ENCODE measurements around the gene FOXP1. TPM values are rescaled to one million over a fixed set of nuclear protein-coding genes. Genes with fewer than 3 reads are reported as not detected.
A peak's percentile ranks its signal among the peaks of the same experiment; 100 is the strongest.

The FOXP1 gene
- total RNA-seq, 2 experiments from 2014 or later = 116 to 131 TPM

GRCh38 chr3:71395470-71395869 lies 188.1 kb downstream of the FOXP1 start:
- peaks cover 49% of the 10 kb centered on the region for H3K4me1 Mint-ChIP-seq
- no peak overlapping the region for H3K4me3 Mint-ChIP-seq
- H3K9me3 Mint-ChIP-seq = no peaks in the 10 kb centered on the region
- ChIA-PET POLR2A (no interaction called here), CTCF (interaction anchor here (1.2 kb wide), 1 partner anchor 10 kb away, joined by 3 read pairs; no protein-coding TSS in a partner anchor)
- peaks cover 13% of the 10 kb centered on the region for H3K27me3 Mint-ChIP-seq
- no peak overlapping the region for H3K27ac Mint-ChIP-seq
- DNase-seq = no peak
- H3K36me3 Mint-ChIP-seq (ENCODE audit: low read depth) = peaks cover 3% of the 10 kb centered on the region

GRCh38 chr3:71393745-71394144 lies 189.8 kb downstream of the FOXP1 start:
- H3K9me3 Mint-ChIP-seq = no peaks in the 10 kb centered on the region
- POLR2A ChIA-PET = no interaction called here
- CTCF ChIA-PET = interaction anchor here (0.8 kb wide), 1 partner anchor 415 kb away, joined by 3 read pairs; no protein-coding TSS in a partner anchor

GRCh38 chr3:71393093-71393492 lies 190.4 kb downstream of the FOXP1 start:
- Mint-ChIP-seq H3K27me3 (peaks cover 9% of the 10 kb centered on the region), H3K9me3 (no peaks in the 10 kb centered on the region), H3K27ac (no peak overlapping the region), H3K36me3 (ENCODE audit: low read depth) (peaks cover 3% of the 10 kb centered on the region), H3K4me1 (peaks cover 47% of the 10 kb centered on the region), H3K4me3 (no peak overlapping the region)
- DNase-seq = no peak
- POLR2A ChIA-PET = no interaction called here
- CTCF ChIA-PET = interaction anchor here (1.5 kb wide), 1 partner anchor 63 kb away, joined by 4 read pairs; no protein-coding TSS in a partner anchor

More at GRCh38 chr3:71393745-71394144, 189.8 kb downstream of the FOXP1 start:
- DNase-seq = no peak
- Mint-ChIP-seq H3K4me3 (no peak overlapping the region), H3K27ac (no peak overlapping the region), H3K36me3 (ENCODE audit: low read depth) (peaks cover 3% of the 10 kb centered on the region), H3K4me1 (peaks cover 49% of the 10 kb centered on the region), H3K27me3 (peaks cover 13% of the 10 kb centered on the region)

- peaks cover 3% of the 10 kb centered on the region for H3K36me3 Mint-ChIP-seq (ENCODE audit: low read depth)
- peaks cover 38% of the 10 kb centered on the region for H3K4me1 Mint-ChIP-seq
- no peaks in the 10 kb centered on the region for H3K9me3 Mint-ChIP-seq
- POLR2A ChIA-PET = no interaction called here
- no peak overlapping the region for H3K4me3 Mint-ChIP-seq
- peaks cover 8% of the 10 kb centered on the region for H3K27me3 Mint-ChIP-seq
- CTCF ChIA-PET = interaction anchor here (1.5 kb wide), 1 partner anchor 64 kb away, joined by 4 read pairs; no protein-coding TSS in a partner anchor
- no peak for DNase-seq
- no peak overlapping the region for H3K27ac Mint-ChIP-seq
Measured at GRCh38 chr3:71392251-71392650, 191.3 kb downstream of the FOXP1 start.

GRCh38 chr3:71391361-71391760 lies 192.2 kb downstream of the FOXP1 start:
- Mint-ChIP-seq H3K4me1 (peaks cover 35% of the 10 kb centered on the region), H3K27me3 (peaks cover 11% of the 10 kb centered on the region), H3K27ac (peak overlapping the region; percentile 36), H3K4me3 (no peak overlapping the region), H3K9me3 (no peaks in the 10 kb centered on the region), H3K36me3 (ENCODE audit: low read depth) (peaks cover 6% of the 10 kb centered on the region)
- DNase-seq = no peak
- POLR2A ChIA-PET = no interaction called here
- CTCF ChIA-PET = interaction anchor here (1.5 kb wide), 1 partner anchor 65 kb away, joined by 4 read pairs; no protein-coding TSS in a partner anchor

GRCh38 chr3:71389911-71390573 lies 193.5 kb downstream of the FOXP1 start:
- Mint-ChIP-seq H3K4me1 (peaks cover 40% of the 10 kb centered on the region), H3K9me3 (no peaks in the 10 kb centered on the region), H3K4me3 (peak overlapping the region; percentile 58), H3K27ac (peak overlapping the region; percentile 82), H3K36me3 (ENCODE audit: low read depth) (peaks cover 6% of the 10 kb centered on the region), H3K27me3 (peaks cover 11% of the 10 kb centered on the region)
- peak; percentile 36 for DNase-seq
- ChIA-PET CTCF (interaction anchor here (0.7 kb wide), 1 partner anchor 25 kb away, joined by 3 read pairs; no protein-coding TSS in a partner anchor), POLR2A (interaction anchor here (0.6 kb wide), 1 partner anchor 121 kb away, joined by 6 read pairs; no protein-coding TSS in a partner anchor)

GRCh38 chr3:71389191-71389590 lies 194.3 kb downstream of the FOXP1 start:
- Mint-ChIP-seq H3K9me3 (no peaks in the 10 kb centered on the region), H3K36me3 (ENCODE audit: low read depth) (peaks cover 6% of the 10 kb centered on the region), H3K27me3 (peaks cover 11% of the 10 kb centered on the region), H3K4me3 (no peak overlapping the region), H3K27ac (no peak overlapping the region), H3K4me1 (peaks cover 47% of the 10 kb centered on the region)
- POLR2A ChIA-PET = no interaction called here
- no peak for DNase-seq
- CTCF ChIA-PET = no interaction called here

- no peaks in the 10 kb centered on the region for H3K9me3 Mint-ChIP-seq
- peaks cover 6% of the 10 kb centered on the region for H3K27me3 Mint-ChIP-seq
- no peak overlapping the region for H3K27ac Mint-ChIP-seq
- H3K36me3 Mint-ChIP-seq (ENCODE audit: low read depth) = peaks cover 6% of the 10 kb centered on the region
- peaks cover 48% of the 10 kb centered on the region for H3K4me1 Mint-ChIP-seq
- DNase-seq = no peak
- ChIA-PET POLR2A (no interaction called here), CTCF (interaction anchor here (0.9 kb wide), 1 partner anchor 15 kb away, joined by 3 read pairs; no protein-coding TSS in a partner anchor)
- no peak overlapping the region for H3K4me3 Mint-ChIP-seq
Measured at GRCh38 chr3:71388535-71389120, 194.9 kb downstream of the FOXP1 start.

- Mint-ChIP-seq H3K4me3 (no peak overlapping the region), H3K36me3 (ENCODE audit: low read depth) (peaks cover 11% of the 10 kb centered on the region), H3K4me1 (peaks cover 55% of the 10 kb centered on the region), H3K27ac (no peak overlapping the region), H3K27me3 (peaks cover 6% of the 10 kb centered on the region), H3K9me3 (no peaks in the 10 kb centered on the region)
- ChIA-PET POLR2A (no interaction called here), CTCF (interaction anchor here (1.0 kb wide), 1 partner anchor 10 kb away, joined by 5 read pairs; no protein-coding TSS in a partner anchor)
- no peak for DNase-seq
Measured at GRCh38 chr3:71387586-71387985, 195.9 kb downstream of the FOXP1 start.

GRCh38 chr3:71384837-71385716 lies 198.5 kb downstream of the FOXP1 start:
- Mint-ChIP-seq H3K27me3 (peaks cover 4% of the 10 kb centered on the region), H3K4me3 (no peak overlapping the region), H3K9me3 (no peaks in the 10 kb centered on the region), H3K27ac (peak overlapping the region; percentile 66), H3K36me3 (ENCODE audit: low read depth) (peaks cover 12% of the 10 kb centered on the region), H3K4me1 (peaks cover 32% of the 10 kb centered on the region)
- ChIA-PET CTCF (interaction anchor here (1.1 kb wide), 1 partner anchor 25 kb away, joined by 3 read pairs; no protein-coding TSS in a partner anchor), POLR2A (no interaction called here)
- DNase-seq = no peak

GRCh38 chr3:71384388-71384787 lies 199.1 kb downstream of the FOXP1 start:
- H3K36me3 Mint-ChIP-seq (ENCODE audit: low read depth) = peaks cover 12% of the 10 kb centered on the region
- CTCF ChIA-PET = interaction anchor here (0.6 to 1.1 kb wide), 2 partner anchors 24 to 1000 kb away, joined by 3 read pairs; no protein-coding TSS in a partner anchor
- POLR2A ChIA-PET = interaction anchor here (0.6 kb wide), 1 partner anchor 1414 kb away, joined by 3 read pairs; no protein-coding TSS in a partner anchor
- peaks cover 7% of the 10 kb centered on the region for H3K27me3 Mint-ChIP-seq
- no peaks in the 10 kb centered on the region for H3K9me3 Mint-ChIP-seq
- peaks cover 30% of the 10 kb centered on the region for H3K4me1 Mint-ChIP-seq
- H3K4me3 Mint-ChIP-seq = no peak overlapping the region
- no peak for DNase-seq
- H3K27ac Mint-ChIP-seq = peak overlapping the region; percentile 66

- H3K4me1 Mint-ChIP-seq = peaks cover 25% of the 10 kb centered on the region
- CTCF ChIA-PET = no interaction called here
Measured at GRCh38 chr3:71380096-71380495, 203.4 kb downstream of the FOXP1 start.

More at GRCh38 chr3:71380096-71380495, 203.4 kb downstream of the FOXP1 start:
- Mint-ChIP-seq H3K36me3 (ENCODE audit: low read depth) (peaks cover 18% of the 10 kb centered on the region), H3K27ac (no peak overlapping the region), H3K4me3 (no peak overlapping the region), H3K27me3 (peaks cover 18% of the 10 kb centered on the region), H3K9me3 (peaks cover 4% of the 10 kb centered on the region)
- no peak for DNase-seq
- POLR2A ChIA-PET = no interaction called here

All from activated CD4-positive, alpha-beta T cell treated with anti-CD3 and anti-CD28 coated beads, Interleukin-2, amount 10 ng/mL, durations not matched to agents 7 days and 5 days (primary cell).